ENCODE results near the gene CDK13. TPM values are rescaled to one million over a fixed set of nuclear protein-coding genes. Genes with fewer than 3 reads are reported as not detected.

CDK13 gene
- polyA plus RNA-seq, 5 donors: 52.1 to 78.0 (median 72.0) TPM

DNA sequence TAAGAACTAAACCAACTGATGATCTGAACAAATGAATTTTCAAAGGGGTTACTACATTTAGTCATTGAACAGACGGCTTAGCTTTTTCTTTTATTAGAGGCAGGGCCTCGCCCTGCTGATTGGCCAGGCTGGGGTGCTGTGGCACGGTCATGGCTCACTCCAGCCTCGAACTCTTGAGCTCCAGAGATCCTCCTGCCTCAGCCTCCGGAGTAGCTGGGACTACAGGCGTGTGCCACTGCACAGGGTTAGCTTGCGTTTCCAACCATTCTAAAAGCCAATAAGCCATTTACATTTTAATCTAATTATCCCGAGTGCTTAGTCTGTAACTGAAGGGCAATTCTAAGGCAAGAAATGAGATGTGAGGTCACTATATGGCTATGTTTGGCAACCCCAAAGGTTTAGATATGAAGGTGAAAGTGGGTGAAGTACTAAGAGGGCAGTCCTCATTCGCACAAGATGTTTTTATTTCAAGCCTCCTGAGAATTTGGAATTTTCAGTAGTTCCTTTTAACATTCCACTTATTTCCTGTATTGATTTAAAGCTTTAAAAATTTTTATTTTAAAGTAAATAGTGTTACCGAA is 1.6 kb upstream of the CDK13 start:
- no peak for DNase-seq

GRCh38 chr7:39948956-39949928 is 814 bp upstream of the CDK13 start:
- DNase-seq: peak; percentile 99 to 100

DNA sequence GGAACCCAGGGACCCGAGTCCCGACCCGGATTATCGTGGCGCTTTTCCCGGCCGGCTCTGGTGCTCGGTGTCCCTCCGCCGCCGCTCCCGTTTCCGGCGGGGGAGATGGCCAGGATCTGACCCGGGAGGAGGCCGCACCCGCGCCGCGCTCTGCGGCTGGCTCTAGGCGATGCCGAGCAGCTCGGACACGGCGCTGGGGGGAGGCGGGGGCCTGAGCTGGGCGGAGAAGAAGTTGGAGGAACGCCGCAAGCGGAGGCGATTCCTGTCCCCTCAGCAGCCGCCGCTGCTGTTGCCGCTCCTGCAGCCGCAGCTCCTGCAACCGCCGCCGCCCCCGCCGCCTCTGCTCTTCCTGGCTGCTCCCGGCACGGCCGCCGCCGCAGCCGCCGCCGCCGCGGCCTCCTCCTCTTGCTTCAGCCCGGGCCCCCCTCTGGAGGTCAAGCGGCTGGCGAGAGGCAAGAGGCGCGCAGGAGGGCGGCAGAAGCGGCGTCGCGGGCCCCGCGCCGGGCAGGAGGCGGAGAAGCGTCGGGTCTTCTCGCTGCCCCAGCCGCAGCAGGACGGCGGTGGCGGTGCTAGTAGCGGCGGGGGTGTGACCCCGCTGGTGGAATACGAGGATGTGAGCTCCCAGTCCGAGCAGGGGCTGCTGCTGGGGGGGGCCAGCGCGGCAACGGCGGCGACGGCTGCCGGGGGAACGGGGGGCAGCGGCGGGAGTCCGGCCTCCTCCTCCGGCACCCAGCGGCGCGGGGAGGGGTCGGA is 593 bp downstream of the CDK13 start:
- peak; percentile 17 to 20 for DNase-seq

GRCh38 chr7:39951226-39952194 is 1.5 kb downstream of the CDK13 start:
- DNase-seq: peak; percentile 56 to 57

DNA sequence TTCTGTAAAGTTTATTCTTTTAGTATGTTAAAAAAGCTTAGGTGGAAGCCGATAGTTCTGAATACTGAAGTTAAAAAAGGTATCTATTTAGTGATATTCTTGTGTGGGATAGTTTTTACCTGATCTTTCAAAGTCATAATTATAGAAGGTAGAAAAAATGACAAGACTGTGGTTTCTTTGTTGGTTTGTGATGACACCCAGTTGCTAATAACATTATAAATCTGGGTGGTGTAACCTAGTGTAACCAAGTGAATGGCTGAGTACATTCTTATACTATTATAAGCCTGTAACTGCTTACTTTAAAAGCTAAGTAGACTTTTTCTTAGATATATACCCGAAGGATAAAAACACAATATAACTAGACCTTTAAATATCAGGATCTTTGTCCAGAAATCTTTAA is 2.3 kb downstream of the CDK13 start:
- no peak for DNase-seq

DNA sequence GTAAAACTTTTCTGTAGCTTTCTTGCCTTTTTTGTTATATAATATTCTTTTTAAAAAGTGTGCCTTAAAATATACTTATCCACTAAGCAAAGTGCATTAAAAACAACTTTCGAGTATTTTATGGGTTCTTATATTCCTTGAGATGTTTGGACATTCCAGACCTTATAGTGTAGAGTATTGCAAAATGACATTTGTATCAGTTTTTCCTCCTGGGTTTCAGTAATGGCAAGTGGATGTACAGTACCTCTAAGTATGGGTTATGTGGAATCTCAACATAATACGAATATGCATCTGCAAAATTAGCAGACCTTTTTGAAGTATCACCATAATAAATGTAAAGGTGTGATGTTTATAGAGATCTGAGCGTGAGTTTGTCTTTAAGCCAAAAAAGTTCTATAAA is 2.7 kb downstream of the CDK13 start:
- no peak for DNase-seq

- DNase-seq: no peak
These were observed 4.6 kb downstream of the CDK13 start for GRCh38 chr7:39954694-39955093.

- DNase-seq: no peak
These were observed 8.0 kb downstream of the CDK13 start for GRCh38 chr7:39958038-39958437.

DNA sequence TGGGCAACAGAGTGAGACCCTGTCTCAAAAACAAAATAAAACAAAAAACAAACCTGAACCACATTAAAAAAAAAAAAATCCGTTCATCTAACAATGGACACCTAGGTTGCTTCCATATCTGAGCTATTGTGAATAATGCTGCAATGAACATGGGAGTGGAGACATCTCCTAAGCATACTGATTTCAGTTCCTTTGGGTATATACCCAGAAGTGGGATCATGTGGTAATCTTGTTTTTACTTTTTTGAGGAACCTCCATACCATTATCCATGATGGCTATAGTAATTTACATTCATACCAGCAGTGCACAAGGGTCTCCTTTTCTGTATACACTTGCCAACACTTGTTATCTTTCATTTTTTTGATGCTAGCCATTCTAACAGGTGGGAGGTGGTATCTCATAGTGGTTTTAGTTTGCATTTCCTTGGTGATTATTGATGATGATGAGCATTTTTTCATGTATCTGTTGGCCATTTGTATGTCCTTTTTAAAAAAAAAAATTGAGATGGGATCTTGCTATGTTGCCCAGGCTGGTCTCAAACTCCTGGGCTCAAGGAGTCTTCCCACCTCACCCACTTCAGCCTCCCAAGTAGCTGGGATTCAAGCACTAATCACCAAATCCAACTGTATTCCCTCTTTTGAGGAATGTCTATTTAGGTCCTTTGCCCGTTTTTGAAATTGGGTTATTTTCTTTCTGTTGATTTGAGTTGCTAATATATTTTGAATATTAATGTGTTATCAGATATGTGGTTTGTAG is 17.5 kb downstream of the CDK13 start:
- no peak for DNase-seq

- no peak for DNase-seq
These were observed 19.4 kb downstream of the CDK13 start for GRCh38 chr7:39969431-39969830.

GRCh38 chr7:39971924-39972323 is 21.9 kb downstream of the CDK13 start:
- DNase-seq: no peak

DNA sequence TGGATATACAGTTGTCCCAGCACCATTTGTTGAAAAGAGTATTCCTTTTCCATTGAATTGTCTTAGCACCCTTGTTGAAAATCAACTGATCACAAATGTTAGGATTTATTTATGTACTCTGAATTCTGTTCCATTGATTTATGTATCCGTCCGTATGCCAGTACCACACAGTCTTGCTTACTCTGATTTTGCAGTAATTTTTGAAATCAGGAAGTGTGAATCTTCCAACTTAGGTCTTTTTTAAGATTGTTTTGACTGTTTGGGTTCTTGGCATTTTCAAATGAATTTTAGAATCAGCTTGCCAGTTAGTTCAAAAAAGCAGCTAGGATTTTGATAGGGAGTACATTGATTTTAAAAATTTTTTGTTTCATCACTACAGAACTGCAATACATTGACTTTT is 23.7 kb downstream of the CDK13 start:
- no peak for DNase-seq

GRCh38 chr7:39978230-39978934 is 28.3 kb downstream of the CDK13 start:
- no peak for DNase-seq

GRCh38 chr7:39979406-39980073 is 29.5 kb downstream of the CDK13 start:
- DNase-seq: no peak

- DNase-seq: no peak
These were observed 35.4 kb downstream of the CDK13 start for GRCh38 chr7:39985398-39985918.

DNA sequence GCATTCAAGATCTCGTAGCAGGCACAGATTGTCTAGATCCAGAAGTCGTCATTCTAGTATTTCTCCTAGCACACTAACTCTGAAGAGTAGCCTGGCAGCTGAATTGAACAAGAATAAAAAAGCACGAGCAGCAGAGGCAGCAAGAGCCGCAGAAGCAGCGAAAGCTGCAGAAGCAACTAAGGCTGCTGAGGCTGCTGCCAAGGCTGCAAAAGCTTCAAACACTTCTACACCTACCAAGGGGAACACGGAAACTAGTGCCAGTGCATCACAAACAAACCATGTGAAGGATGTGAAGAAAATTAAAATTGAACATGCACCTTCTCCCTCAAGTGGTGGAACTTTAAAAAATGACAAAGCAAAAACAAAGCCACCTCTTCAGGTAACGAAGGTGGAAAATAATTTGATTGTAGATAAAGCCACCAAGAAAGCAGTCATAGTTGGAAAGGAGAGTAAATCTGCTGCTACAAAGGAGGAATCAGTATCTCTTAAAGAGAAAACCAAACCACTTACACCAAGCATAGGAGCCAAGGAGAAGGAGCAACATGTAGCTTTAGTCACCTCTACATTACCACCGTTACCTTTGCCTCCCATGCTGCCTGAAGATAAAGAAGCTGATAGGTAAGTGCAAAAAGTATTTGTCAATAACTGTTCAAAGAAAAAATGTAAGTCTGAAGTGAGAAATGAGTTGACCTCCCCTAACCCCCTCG is 37.7 kb downstream of the CDK13 start:
- DNase-seq: no peak

GRCh38 chr7:40000734-40001315 is 50.8 kb downstream of the CDK13 start:
- no peak for DNase-seq

DNA sequence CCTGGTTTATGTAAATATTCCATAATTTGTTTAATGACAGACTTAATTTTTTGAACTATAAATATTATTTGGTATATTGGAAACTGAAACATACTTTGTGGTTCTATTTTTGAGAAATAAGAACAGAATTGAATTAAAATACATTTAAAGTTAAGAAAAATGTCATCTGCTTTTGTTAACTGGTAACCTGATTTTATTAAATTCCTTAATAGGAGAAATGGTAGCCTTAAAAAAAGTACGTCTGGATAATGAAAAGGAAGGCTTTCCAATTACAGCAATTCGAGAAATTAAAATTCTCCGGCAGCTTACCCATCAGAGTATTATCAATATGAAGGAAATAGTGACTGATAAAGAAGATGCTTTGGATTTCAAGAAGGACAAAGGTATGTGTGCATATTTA is 51.6 kb downstream of the CDK13 start:
- DNase-seq: no peak
